Thyroid gland (tissue), 4 donors: ENCODE results near the gene SMG6.

Experiments used
- POLR2A ChIP-seq, 2 donors: fragments of 450-650 bp; IDR thresholded peaks; one replicate each; pipeline ENCODE4 v1.6.1; 2017; ENCODE audit warnings: antibody characterized with exemption in 2 of 2, mild to moderate bottlenecking in 2 of 2, moderate library complexity in 1 of 2
- TF ChIP-seq, protein P1 (sequence below), 6 experiments: fragments of 200-600 bp in 3 of 6; fragments of 450-650 bp in 3 of 6; sonication (generic) in 3 of 6; IDR thresholded peaks; one replicate each; pipeline ENCODE4 v1.5.1; 2016 to 2019; ENCODE audit warnings: antibody characterized with exemption in 6 of 6, mild to moderate bottlenecking in 2 of 6, inconsistent platforms in 1 of 6, moderate library complexity in 1 of 6

GRCh38 chr17:2023256-2023655 lies 280.3 kb downstream of the SMG6 start:
- TF ChIP-seq, protein P1, sequence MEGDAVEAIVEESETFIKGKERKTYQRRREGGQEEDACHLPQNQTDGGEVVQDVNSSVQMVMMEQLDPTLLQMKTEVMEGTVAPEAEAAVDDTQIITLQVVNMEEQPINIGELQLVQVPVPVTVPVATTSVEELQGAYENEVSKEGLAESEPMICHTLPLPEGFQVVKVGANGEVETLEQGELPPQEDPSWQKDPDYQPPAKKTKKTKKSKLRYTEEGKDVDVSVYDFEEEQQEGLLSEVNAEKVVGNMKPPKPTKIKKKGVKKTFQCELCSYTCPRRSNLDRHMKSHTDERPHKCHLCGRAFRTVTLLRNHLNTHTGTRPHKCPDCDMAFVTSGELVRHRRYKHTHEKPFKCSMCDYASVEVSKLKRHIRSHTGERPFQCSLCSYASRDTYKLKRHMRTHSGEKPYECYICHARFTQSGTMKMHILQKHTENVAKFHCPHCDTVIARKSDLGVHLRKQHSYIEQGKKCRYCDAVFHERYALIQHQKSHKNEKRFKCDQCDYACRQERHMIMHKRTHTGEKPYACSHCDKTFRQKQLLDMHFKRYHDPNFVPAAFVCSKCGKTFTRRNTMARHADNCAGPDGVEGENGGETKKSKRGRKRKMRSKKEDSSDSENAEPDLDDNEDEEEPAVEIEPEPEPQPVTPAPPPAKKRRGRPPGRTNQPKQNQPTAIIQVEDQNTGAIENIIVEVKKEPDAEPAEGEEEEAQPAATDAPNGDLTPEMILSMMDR (IDR thresholded peaks at IDR 0.05) = no peak
- TF ChIP-seq POLR2A (IDR thresholded peaks at IDR 0.05) = no peak
